Loucy (cell line): Measurements from ENCODE around the gene HELB.
A peak's percentile ranks its signal among the peaks of the same experiment; 100 is the strongest.

Source experiments
- H2AFZ ChIP-seq: fragments of 200-600 bp; sonication (generic); 2 replicates; pipeline ENCODE4 v1.6.0; 2016; ENCODE audit warnings: antibody characterized with exemption, mild to moderate bottlenecking, low read length, moderate library complexity
- H3F3A ChIP-seq: fragments of 200-600 bp; 2 replicates; pipeline ENCODE4 v1.6.0; 2016; ENCODE audit warnings: antibody characterized with exemption, low read depth, mild to moderate bottlenecking
- H3K27me3 ChIP-seq: fragments of 200-600 bp; sonication (generic); 2 replicates; pipeline ENCODE4 v1.6.1; 2014; ENCODE audit warnings: low read length, mild to moderate bottlenecking; ENCODE audit not compliant: insufficient read depth, poor library complexity, severe bottlenecking
- H3K36me3 ChIP-seq: fragments of 200-600 bp; sonication (generic); 2 replicates; pipeline ENCODE4 v1.6.1; 2016; ENCODE audit warnings: low read length; ENCODE audit not compliant: insufficient read depth
- H3K4me1 ChIP-seq: fragments of 200-600 bp; sonication (generic); 2 replicates; pipeline ENCODE4 v1.5.1; 2014; ENCODE audit warnings: low read length, mild to moderate bottlenecking; ENCODE audit not compliant: insufficient read depth, poor library complexity, severe bottlenecking
- H3K4me2 ChIP-seq: fragments of 200-600 bp; sonication (generic); 2 replicates; pipeline ENCODE4 v1.6.0; 2014; ENCODE audit warnings: antibody characterized with exemption, low read length, low read depth, mild to moderate bottlenecking; ENCODE audit not compliant: poor library complexity, severe bottlenecking
- H3K4me3 ChIP-seq: fragments of 200-600 bp; sonication (generic); 2 replicates; pipeline ENCODE4 v1.5.1; 2014; ENCODE audit warnings: low read length, mild to moderate bottlenecking, mixed read lengths; ENCODE audit not compliant: poor library complexity, severe bottlenecking
- H3K79me2 ChIP-seq: fragments of 200-600 bp; sonication (generic); 2 replicates; pipeline ENCODE4 v1.6.1; 2014; ENCODE audit warnings: low read length; ENCODE audit not compliant: insufficient read depth
- H3K9ac ChIP-seq: fragments of 200-600 bp; sonication (generic); 2 replicates; pipeline ENCODE4 v1.6.0; 2014; ENCODE audit warnings: mild to moderate bottlenecking, low read depth, low read length, moderate library complexity; ENCODE audit not compliant: poor library complexity, severe bottlenecking
- H3K9me2 ChIP-seq: fragments of 200-600 bp; sonication (generic); replicated peaks from 2 replicates; pipeline ENCODE4 v1.6.1; 2016; ENCODE audit warnings: low read depth, low read length, mixed read lengths
- H3K9me3 ChIP-seq: fragments of 200-600 bp; sonication (generic); 2 replicates; pipeline ENCODE4 v1.6.1; 2014; ENCODE audit warnings: mild to moderate bottlenecking, antibody characterized with exemption, low read length, low read depth; ENCODE audit not compliant: insufficient read depth
- H4K20me1 ChIP-seq: fragments of 200-600 bp; sonication (generic); 2 replicates; pipeline ENCODE4 v1.6.0; 2014; ENCODE audit warnings: antibody characterized with exemption, low read length, mild to moderate bottlenecking; ENCODE audit not compliant: insufficient read depth, poor library complexity, severe bottlenecking
- CTCF ChIP-seq: fragments of 200-600 bp; sonication (generic); conservative IDR thresholded peaks from 2 replicates; pipeline ENCODE4 v1.5.1; 2014; ENCODE audit warnings: mild to moderate bottlenecking, antibody characterized with exemption, low read length
- EZH2phosphoT487 ChIP-seq: fragments of 200-600 bp; IDR thresholded peaks from 2 replicates; pipeline ENCODE4 v1.6.1; 2018; ENCODE audit warnings: antibody characterized with exemption, mild to moderate bottlenecking, moderate library complexity, borderline replicate concordance

HELB gene

GRCh38 chr12:66319266-66319954 is 17.1 kb downstream of the HELB start:
- H3K79me2 ChIP-seq: peaks cover 12% of the 10 kb centered on the region
- no peaks in the 10 kb centered on the region for H3K27me3 ChIP-seq
- H3K4me3 ChIP-seq: no peak overlapping the region
- no peaks in the 10 kb centered on the region for H3K9me2 ChIP-seq
- peak overlapping the region; percentile 6 for H3K4me2 ChIP-seq
- no peaks in the 10 kb centered on the region for H3K9me3 ChIP-seq
- peaks cover 15% of the 10 kb centered on the region for H4K20me1 ChIP-seq
- no peak overlapping the region for H2AFZ ChIP-seq
- no peak overlapping the region for H3K9ac ChIP-seq
- no peaks in the 10 kb centered on the region for H3F3A ChIP-seq
- peaks cover 10% of the 10 kb centered on the region; the same call in 1 of the 2 replicates for H3K36me3 ChIP-seq
- TF ChIP-seq EZH2phosphoT487: no peak
- TF ChIP-seq CTCF: no peak
- peaks cover 29% of the 10 kb centered on the region for H3K4me1 ChIP-seq

GRCh38 chr12:66320996-66321395 is 18.7 kb downstream of the HELB start:
- Histone ChIP-seq H3K27me3 (no peaks in the 10 kb centered on the region), H3K36me3 (peaks cover 10% of the 10 kb centered on the region; the same call in 1 of the 2 replicates), H3K79me2 (peaks cover 3% of the 10 kb centered on the region), H3K4me1 (peaks cover 21% of the 10 kb centered on the region), H3K9me2 (no peaks in the 10 kb centered on the region), H2AFZ (no peak overlapping the region), H3K4me3 (no peak overlapping the region), H4K20me1 (peaks cover 4% of the 10 kb centered on the region), H3K9me3 (no peaks in the 10 kb centered on the region), H3K9ac (no peak overlapping the region), H3K4me2 (no peak overlapping the region), H3F3A (no peaks in the 10 kb centered on the region)
- TF ChIP-seq CTCF: no peak
- TF ChIP-seq EZH2phosphoT487: no peak

GRCh38 chr12:66321435-66321834 is 19.1 kb downstream of the HELB start:
- no peaks in the 10 kb centered on the region for H3K27me3 ChIP-seq
- no peak overlapping the region for H3K4me3 ChIP-seq
- H4K20me1 ChIP-seq: peaks cover 4% of the 10 kb centered on the region
- no peaks in the 10 kb centered on the region for H3K9me3 ChIP-seq
- no peak overlapping the region for H3K4me2 ChIP-seq
- no peaks in the 10 kb centered on the region; the same call in 1 of the 2 replicates for H3K79me2 ChIP-seq
- H3K4me1 ChIP-seq: peaks cover 21% of the 10 kb centered on the region
- H3K36me3 ChIP-seq: peaks cover 10% of the 10 kb centered on the region; the same call in 1 of the 2 replicates
- no peak overlapping the region for H2AFZ ChIP-seq
- H3K9me2 ChIP-seq: no peaks in the 10 kb centered on the region
- no peaks in the 10 kb centered on the region for H3F3A ChIP-seq
- no peak overlapping the region for H3K9ac ChIP-seq
- TF ChIP-seq EZH2phosphoT487 (no peak), CTCF (no peak)
